C4-2B (cell line): ENCODE measurements around the gene LRRC37B.
"Not testable (repeated sequence)": the region's sequence is repeated elsewhere in the genome, so short reads cannot be mapped to it uniquely, and the experiment has no call there.

Experiments used
- CTCF ChIP-seq: fragments of 450-650 bp; conservative IDR thresholded peaks from 2 replicates; pipeline ENCODE4 v1.5.1; 2017; ENCODE audit warnings: mild to moderate bottlenecking
- ZFX ChIP-seq: fragments of 450-650 bp; IDR thresholded peaks from 2 replicates; pipeline ENCODE4 v1.6.1; 2017

- not testable (repeated sequence) for TF ChIP-seq CTCF, ZFX
Observed at GRCh38 chr17:32033812-32034211, 26.6 kb downstream of the LRRC37B start.
